A204.1 (cell line): ENCODE measurements around the gene SUMO3.
"Not testable (repeated sequence)": the region's sequence is repeated elsewhere in the genome, so short reads cannot be mapped to it uniquely, and the experiment has no call there.

Source experiments
- FAIRE-seq: peaks from 2 replicates; lab custom pipeline; 2012; peaks lifted over from hg19 to GRCh38; lab: Jason Lieb, UNC

Gene SUMO3

GRCh38 chr21:44846485-44847260, 28.8 kb upstream of the SUMO3 start:
- FAIRE-seq, result no peak

- no peak for FAIRE-seq
These were observed 28.3 kb upstream of the SUMO3 start for GRCh38 chr21:44846224-44846484.

GRCh38 chr21:44845418-44846223, 27.8 kb upstream of the SUMO3 start:
- no peak for FAIRE-seq

- FAIRE-seq, result no peak
These were observed 26.4 kb upstream of the SUMO3 start for GRCh38 chr21:44844256-44844655.

GRCh38 chr21:44842721-44843445, 25.0 kb upstream of the SUMO3 start:
- FAIRE-seq, result no peak

- FAIRE-seq, result no peak
These were observed 24.2 kb upstream of the SUMO3 start for GRCh38 chr21:44842087-44842486.

- FAIRE-seq, result no peak
These were observed 22.9 kb upstream of the SUMO3 start for GRCh38 chr21:44840771-44841170.

- no peak for FAIRE-seq
These were observed 21.1 kb upstream of the SUMO3 start for GRCh38 chr21:44838951-44839350.

GRCh38 chr21:44838039-44838895, 20.4 kb upstream of the SUMO3 start:
- no peak for FAIRE-seq

- no peak for FAIRE-seq
These were observed 19.7 kb upstream of the SUMO3 start for GRCh38 chr21:44837537-44837936.

- FAIRE-seq, result no peak
These were observed 19.0 kb upstream of the SUMO3 start for GRCh38 chr21:44836666-44837471.

GRCh38 chr21:44836349-44836665, 18.4 kb upstream of the SUMO3 start:
- no peak for FAIRE-seq

- FAIRE-seq, result no peak
These were observed 17.7 kb upstream of the SUMO3 start for GRCh38 chr21:44835647-44835973.

- FAIRE-seq, result no peak
These were observed 17.2 kb upstream of the SUMO3 start for GRCh38 chr21:44834951-44835646.

GRCh38 chr21:44834231-44834950, 16.5 kb upstream of the SUMO3 start:
- FAIRE-seq, result no peak

GRCh38 chr21:44833663-44834062, 15.8 kb upstream of the SUMO3 start:
- no peak for FAIRE-seq

- not testable (repeated sequence) for FAIRE-seq
These were observed 14.8 kb upstream of the SUMO3 start for GRCh38 chr21:44832516-44833255.

- no peak for FAIRE-seq
These were observed 13.5 kb upstream of the SUMO3 start for GRCh38 chr21:44831227-44831860.

GRCh38 chr21:44829507-44830092, 11.7 kb upstream of the SUMO3 start:
- FAIRE-seq, result no peak
